Amniotic stem cell (primary cell): ENCODE data around the gene COL8A1.
"Not testable (repeated sequence)": the region's sequence is repeated elsewhere in the genome, so short reads cannot be mapped to it uniquely, and the experiment has no call there.

Source experiments
- DNase-seq: peaks from one replicate; lab custom pipeline; 2025; lab: John Stamatoyannopoulos, UW

Gene COL8A1

GRCh38 chr3:99638167-99638948 is at the start of gene COL8A1:
TSS of gene COL8A1 (plus strand) at chr3:99638594. CDS start at chr3:99790683, 152,089 bp downstream.
- no peak for DNase-seq

GRCh38 chr3:99589168-99589567 is 49.2 kb upstream of the COL8A1 start:
- DNase-seq = not testable (repeated sequence)

GRCh38 chr3:99599894-99600293 is 38.5 kb upstream of the COL8A1 start:
- DNase-seq = no peak

- no peak for DNase-seq
These were observed 36.9 kb upstream of the COL8A1 start for GRCh38 chr3:99601515-99601914.

- DNase-seq = no peak
These were observed 36.2 kb upstream of the COL8A1 start for GRCh38 chr3:99602183-99602582.

GRCh38 chr3:99607151-99607550 is 31.2 kb upstream of the COL8A1 start:
- no peak for DNase-seq

GRCh38 chr3:99614768-99615167 is 23.6 kb upstream of the COL8A1 start:
- no peak for DNase-seq

- DNase-seq = no peak
These were observed 18.2 kb upstream of the COL8A1 start for GRCh38 chr3:99620077-99620767.

GRCh38 chr3:99620976-99621375 is 17.4 kb upstream of the COL8A1 start:
- DNase-seq = no peak

- DNase-seq = no peak
These were observed 13.7 kb upstream of the COL8A1 start for GRCh38 chr3:99624496-99625236.

GRCh38 chr3:99625237-99625622 is 13.2 kb upstream of the COL8A1 start:
- no peak for DNase-seq

- no peak for DNase-seq
These were observed 12.6 kb upstream of the COL8A1 start for GRCh38 chr3:99625643-99626416.

- DNase-seq = no peak
These were observed 12.0 kb upstream of the COL8A1 start for GRCh38 chr3:99626417-99626788.

- no peak for DNase-seq
These were observed 11.2 kb upstream of the COL8A1 start for GRCh38 chr3:99627062-99627826.

GRCh38 chr3:99630815-99631214 is 7.6 kb upstream of the COL8A1 start:
- no peak for DNase-seq

GRCh38 chr3:99633887-99634558 is 4.4 kb upstream of the COL8A1 start:
- DNase-seq = no peak

- no peak for DNase-seq
These were observed 3.5 kb upstream of the COL8A1 start for GRCh38 chr3:99634881-99635280.

- DNase-seq = no peak
These were observed 3.0 kb upstream of the COL8A1 start for GRCh38 chr3:99635348-99635747.

GRCh38 chr3:99637016-99637367 is 1.4 kb upstream of the COL8A1 start:
- DNase-seq = no peak

GRCh38 chr3:99637368-99638111 is 854 bp upstream of the COL8A1 start:
- peak; percentile 66 for DNase-seq
